Activated CD4-positive, alpha-beta T cell treated with anti-CD3 and anti-CD28 coated beads for 36 hours (primary cell): ENCODE data around the gene USP36. TPM values are rescaled to one million over a fixed set of nuclear protein-coding genes. Genes with fewer than 3 reads are reported as not detected.
"Not testable (repeated sequence)": the region's sequence is repeated elsewhere in the genome, so short reads cannot be mapped to it uniquely, and the experiment has no call there.

Experiments
- ATAC-seq: fragments of 200-7000 bp; cut with Tn5 transposase; one replicate; pipeline ENCODE4 v1.10.0; 2021; ENCODE audit warnings: mild to moderate bottlenecking, moderate library complexity
- CTCF ChIA-PET: fragments of 350-600 bp; sonication (Branson Sonifier 250); formaldehyde crosslinking; loops from one replicate; lab custom pipeline; 2021; ENCODE audit warnings: antibody characterized with exemption; lab: Charles Lee
- POLR2A ChIA-PET: fragments of 350-600 bp; sonication (Branson Sonifier 250); formaldehyde crosslinking; loops from one replicate; lab custom pipeline; 2021; ENCODE audit warnings: antibody characterized with exemption, inconsistent platforms; lab: Charles Lee
- DNase-seq: peaks from one replicate; pipeline ENCODE4 v3.0.0-alpha.2; 2020
- H3K27ac Mint-ChIP-seq: one replicate; pipeline ENCODE4 v1.8.0; 2021; ENCODE audit warnings: mixed read lengths
- H3K27me3 Mint-ChIP-seq: one replicate; pipeline ENCODE4 v1.8.0; 2021; ENCODE audit warnings: mixed read lengths
- H3K36me3 Mint-ChIP-seq: one replicate; pipeline ENCODE4 v1.8.0; 2021; ENCODE audit warnings: low read depth, mixed read lengths
- H3K4me1 Mint-ChIP-seq: one replicate; pipeline ENCODE4 v1.8.0; 2021; ENCODE audit warnings: mixed read lengths
- H3K4me3 Mint-ChIP-seq: one replicate; pipeline ENCODE4 v1.8.0; 2021; ENCODE audit warnings: mild to moderate bottlenecking, moderate library complexity, mixed read lengths
- H3K9me3 Mint-ChIP-seq: one replicate; pipeline ENCODE4 v1.8.0; 2021; ENCODE audit warnings: low read depth, mixed read lengths
- intact Hi-C, 2 experiments: fragments of 100-400 bp; cut with DNase I in 1 of 2; cut with micrococcal nuclease in 1 of 2; formaldehyde crosslinking; loops; one replicate each; pipeline versions ENCODE4 v1.14.2 to v1.15.1; 2022 to 2024; cut with DNase I, micrococcal nuclease
- total RNA-seq, 2 experiments: library from RNA; stranded (reverse); gene quantifications; one replicate each; pipeline ENCODE4 v1.2.3, GENCODE V29; 2021

Gene USP36
- total RNA-seq = 10 to 100 TPM; 90.1 to 92.5 TPM

GRCh38 chr17:78840780-78841611 lies at the start of gene USP36:
Gene USP36 (minus strand): TSS chr17:78840814. CDS start chr17:78836363, 4,451 bp downstream.
- Mint-ChIP-seq H3K9me3 (no peaks in the 10 kb centered on the region), H3K4me1 (peaks cover 44% of the 10 kb centered on the region), H3K4me3 (peak within 1 kb of the TSS; percentile 86), H3K27ac (peak within 1 kb of the TSS; percentile 96), H3K36me3 (peaks cover 27% of the 10 kb centered on the region), H3K27me3 (no peaks in the 10 kb centered on the region)
- peak; percentile 89 for ATAC-seq
- peak; percentile 100 for DNase-seq
- CTCF ChIA-PET = interaction anchor here (1.0 to 1.9 kb wide), 3 partner anchors 25 to 41 kb away, joined by 3 to 9 read pairs (median 3); no protein-coding TSS in a partner anchor
- POLR2A ChIA-PET = no interaction called here
- intact Hi-C loops = loop anchor here (1.0 to 5.0 kb wide), 10 partner anchors 24 to 956 kb away; partner anchors contain the start of genes CYTH1 (in 2 of the 2), CANT1 (in 1 of the 2), CBX8 (in 1 of the 2) and ENGASE (in 1 of the 2)

DNA sequence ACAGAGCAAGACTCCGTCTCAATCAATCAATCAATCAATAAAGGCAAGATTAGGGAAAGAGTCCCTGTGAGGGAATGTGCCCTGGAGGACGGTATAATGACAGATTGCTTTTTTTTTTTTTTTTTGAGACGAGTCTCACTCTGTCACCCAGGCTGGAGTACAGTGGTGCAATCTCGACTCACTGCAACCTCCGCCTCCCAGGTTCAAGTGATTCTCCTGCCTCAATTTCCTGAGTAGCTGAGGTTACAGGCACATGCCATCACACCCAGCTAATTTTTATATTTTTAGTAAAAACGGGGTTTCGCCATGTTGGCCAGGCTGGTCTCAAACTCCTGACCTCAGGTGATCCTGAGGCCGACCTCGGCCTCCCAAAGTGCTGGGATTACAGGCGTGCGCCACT lies 49.5 kb upstream of the USP36 start:
- CTCF ChIA-PET = interaction anchor here (0.6 to 1.3 kb wide), 5 partner anchors 8 to 182 kb away, joined by 3 to 6 read pairs (median 4); no protein-coding TSS in a partner anchor
- H3K9me3 Mint-ChIP-seq, H3K4me3 Mint-ChIP-seq, POLR2A ChIA-PET, DNase-seq, intact Hi-C loops, H3K27me3 Mint-ChIP-seq, ATAC-seq, H3K36me3 Mint-ChIP-seq: not testable (repeated sequence)
- peaks cover 35% of the 10 kb centered on the region for H3K4me1 Mint-ChIP-seq
- H3K27ac Mint-ChIP-seq = peak overlapping the region; percentile 75

DNA sequence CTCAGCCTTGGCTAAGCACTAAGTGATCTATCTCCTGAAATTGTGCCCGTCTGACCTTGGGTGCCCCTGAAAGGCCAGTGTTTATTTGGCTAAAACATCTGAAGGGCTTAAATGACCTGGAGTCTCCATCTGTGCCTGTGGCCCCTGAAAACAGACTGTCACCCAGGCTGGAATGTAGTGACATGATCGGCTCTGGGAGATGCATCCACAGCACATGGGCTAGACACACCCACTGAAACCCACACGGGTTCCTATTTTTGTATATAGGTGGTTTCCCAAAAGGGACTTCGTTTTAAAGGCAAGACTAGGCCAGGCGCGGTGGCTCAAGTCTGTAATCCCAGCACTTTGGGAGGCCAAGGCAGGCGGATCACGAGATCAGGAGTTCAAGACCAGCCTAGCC lies 48.9 kb upstream of the USP36 start:
- no peaks in the 10 kb centered on the region for H3K9me3 Mint-ChIP-seq
- no peaks in the 10 kb centered on the region for H3K36me3 Mint-ChIP-seq
- ATAC-seq (peak; percentile 55), DNase-seq (peak; percentile 51)
- H3K4me3 Mint-ChIP-seq = no peak overlapping the region
- ChIA-PET CTCF (interaction anchor here (0.9 to 1.0 kb wide), 3 partner anchors 10 to 27 kb away, joined by 3 to 5 read pairs (median 4); no protein-coding TSS in a partner anchor), POLR2A (no interaction called here)
- intact Hi-C loops = no loop called here
- peak overlapping the region; percentile 35 for H3K27ac Mint-ChIP-seq
- H3K27me3 Mint-ChIP-seq = no peaks in the 10 kb centered on the region
- H3K4me1 Mint-ChIP-seq = peaks cover 35% of the 10 kb centered on the region

GRCh38 chr17:78888941-78889518 lies 48.4 kb upstream of the USP36 start:
- CTCF ChIA-PET = interaction anchor here (0.9 to 1.0 kb wide), 2 partner anchors 10 to 23 kb away, joined by 4 to 5 read pairs; no protein-coding TSS in a partner anchor
- H3K27me3 Mint-ChIP-seq = no peaks in the 10 kb centered on the region
- POLR2A ChIA-PET = no interaction called here
- DNase-seq = no peak
- H3K4me1 Mint-ChIP-seq = peaks cover 35% of the 10 kb centered on the region
- intact Hi-C loops = no loop called here
- ATAC-seq = no peak
- no peak overlapping the region for H3K27ac Mint-ChIP-seq
- H3K9me3 Mint-ChIP-seq = no peaks in the 10 kb centered on the region
- H3K4me3 Mint-ChIP-seq = no peak overlapping the region
- H3K36me3 Mint-ChIP-seq = no peaks in the 10 kb centered on the region

GRCh38 chr17:78886954-78887353 lies 46.3 kb upstream of the USP36 start:
- Mint-ChIP-seq H3K9me3 (no peaks in the 10 kb centered on the region), H3K4me3 (no peak overlapping the region), H3K27ac (no peak overlapping the region), H3K27me3 (no peaks in the 10 kb centered on the region), H3K36me3 (no peaks in the 10 kb centered on the region), H3K4me1 (peaks cover 46% of the 10 kb centered on the region)
- ATAC-seq = no peak
- POLR2A ChIA-PET = no interaction called here
- CTCF ChIA-PET = interaction anchor here (0.7 to 1.3 kb wide), 2 partner anchors 21 to 505 kb away, joined by 3 to 5 read pairs; no protein-coding TSS in a partner anchor
- no peak for DNase-seq
- intact Hi-C loops = no loop called here

- CTCF ChIA-PET = interaction anchor here (0.7 kb wide), 1 partner anchor 506 kb away, joined by 3 read pairs; no protein-coding TSS in a partner anchor
- ATAC-seq = no peak
- POLR2A ChIA-PET = no interaction called here
Measured at GRCh38 chr17:78885956-78886355, 45.3 kb upstream of the USP36 start.

GRCh38 chr17:78884876-78885667 lies 44.5 kb upstream of the USP36 start:
- CTCF ChIA-PET = interaction anchor here (0.6 kb wide), 1 partner anchor 85 kb away, joined by 3 read pairs; no protein-coding TSS in a partner anchor
- POLR2A ChIA-PET = no interaction called here
- Mint-ChIP-seq H3K27ac (no peak overlapping the region), H3K27me3 (no peaks in the 10 kb centered on the region), H3K9me3 (no peaks in the 10 kb centered on the region), H3K4me1 (peaks cover 29% of the 10 kb centered on the region), H3K36me3 (no peaks in the 10 kb centered on the region), H3K4me3 (no peak overlapping the region)
- ATAC-seq (no peak), DNase-seq (no peak)
- intact Hi-C loops = no loop called here

More at GRCh38 chr17:78885956-78886355, 45.3 kb upstream of the USP36 start:
- peaks cover 36% of the 10 kb centered on the region for H3K4me1 Mint-ChIP-seq
- DNase-seq = no peak
- no peaks in the 10 kb centered on the region for H3K9me3 Mint-ChIP-seq
- H3K27me3 Mint-ChIP-seq = no peaks in the 10 kb centered on the region
- H3K36me3 Mint-ChIP-seq = no peaks in the 10 kb centered on the region
- no peak overlapping the region for H3K27ac Mint-ChIP-seq
- no peak overlapping the region for H3K4me3 Mint-ChIP-seq
- intact Hi-C loops = no loop called here

DNA sequence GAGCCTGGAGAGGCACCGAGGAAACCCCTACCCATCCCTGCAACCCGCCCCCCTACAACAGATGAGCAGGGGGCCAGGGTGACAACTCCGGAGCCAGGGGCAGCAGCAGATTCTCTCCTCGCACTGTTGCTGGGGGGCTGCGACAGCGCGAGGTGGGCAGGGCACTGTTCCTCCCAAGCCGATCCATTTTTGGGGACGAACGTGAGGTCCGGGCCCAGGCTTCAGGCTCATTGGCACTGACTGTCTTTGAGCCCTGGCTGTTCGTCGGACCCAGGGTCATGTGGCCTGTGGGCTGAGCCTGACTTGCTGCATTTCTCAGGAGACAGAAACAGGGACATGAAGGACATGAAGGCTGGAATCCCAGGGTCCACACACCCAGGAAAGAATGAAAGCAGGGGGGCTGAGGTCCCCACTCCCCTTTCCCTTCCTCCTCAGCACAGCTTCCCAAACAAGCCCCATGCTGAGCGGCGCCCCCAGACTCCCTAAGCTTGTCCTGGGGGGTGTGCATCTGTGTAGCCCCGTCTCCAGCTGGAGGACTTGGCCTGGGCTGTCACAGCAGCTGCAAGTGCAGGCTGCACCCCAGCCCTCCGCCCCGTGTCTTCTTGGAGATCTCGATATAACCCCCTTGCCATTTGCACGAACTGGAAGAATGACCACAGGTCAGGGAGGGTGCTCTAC lies 43.7 kb upstream of the USP36 start:
- Mint-ChIP-seq H3K36me3 (no peaks in the 10 kb centered on the region), H3K27me3 (no peaks in the 10 kb centered on the region), H3K4me3 (no peak overlapping the region), H3K27ac (no peak overlapping the region), H3K4me1 (peaks cover 29% of the 10 kb centered on the region), H3K9me3 (no peaks in the 10 kb centered on the region)
- intact Hi-C loops = no loop called here
- ChIA-PET CTCF (no interaction called here), POLR2A (no interaction called here)
- no peak for ATAC-seq
- no peak for DNase-seq

DNA sequence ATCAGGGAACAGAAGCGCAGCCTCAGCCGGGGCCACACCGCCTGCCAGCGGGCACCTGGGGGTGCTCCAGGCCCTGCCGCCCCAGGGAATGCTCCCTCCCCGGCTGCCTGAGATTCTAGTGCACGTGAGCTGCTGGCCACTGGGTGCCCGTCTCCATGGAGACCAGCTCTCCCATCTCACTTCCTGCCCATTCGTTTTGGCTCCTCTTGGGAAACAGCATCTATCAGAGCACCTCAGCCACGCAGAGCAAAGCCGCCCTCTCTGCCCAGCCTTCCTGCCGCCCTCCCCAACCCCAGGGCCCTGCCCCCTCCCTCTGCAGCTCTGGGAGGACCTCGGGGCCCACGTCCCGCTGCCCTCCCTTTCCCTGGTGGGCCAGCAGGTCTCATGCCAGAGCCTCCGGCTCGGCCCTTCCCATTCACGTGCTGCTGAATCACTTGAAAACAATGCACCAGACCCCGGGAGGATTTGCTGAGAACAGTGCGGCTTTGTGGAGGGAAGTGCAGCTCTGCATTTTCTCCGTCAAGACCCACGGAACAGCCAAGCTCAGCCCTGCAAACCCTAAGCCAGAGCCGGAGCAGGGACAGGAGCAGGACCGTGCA lies 43.0 kb upstream of the USP36 start:
- intact Hi-C loops = no loop called here
- DNase-seq = no peak
- H3K27ac Mint-ChIP-seq = no peak overlapping the region
- ChIA-PET CTCF (interaction anchor here (0.6 kb wide), 2 partner anchors 464 to 586 kb away, joined by 3 read pairs; no protein-coding TSS in a partner anchor), POLR2A (no interaction called here)
- H3K4me1 Mint-ChIP-seq = peaks cover 27% of the 10 kb centered on the region
- no peaks in the 10 kb centered on the region for H3K36me3 Mint-ChIP-seq
- H3K4me3 Mint-ChIP-seq = no peak overlapping the region
- no peaks in the 10 kb centered on the region for H3K9me3 Mint-ChIP-seq
- ATAC-seq = peak; percentile 32
- no peaks in the 10 kb centered on the region for H3K27me3 Mint-ChIP-seq

- POLR2A ChIA-PET = no interaction called here
- peaks cover 28% of the 10 kb centered on the region for H3K4me1 Mint-ChIP-seq
- H3K27me3 Mint-ChIP-seq = no peaks in the 10 kb centered on the region
- no peak overlapping the region for H3K4me3 Mint-ChIP-seq
- no peaks in the 10 kb centered on the region for H3K36me3 Mint-ChIP-seq
- H3K27ac Mint-ChIP-seq = peak overlapping the region; percentile 72
- DNase-seq (peak; percentile 18), ATAC-seq (peak; percentile 16)
- CTCF ChIA-PET = interaction anchor here (0.6 kb wide), 1 partner anchor 464 kb away, joined by 3 read pairs; no protein-coding TSS in a partner anchor
- intact Hi-C loops = no loop called here
- no peaks in the 10 kb centered on the region for H3K9me3 Mint-ChIP-seq
Measured at GRCh38 chr17:78883089-78883532, 42.5 kb upstream of the USP36 start.
